Type B pancreatic cell (in vitro differentiated cells): Measurements from ENCODE around the gene LDLRAD4. TPM values are rescaled to one million over a fixed set of nuclear protein-coding genes. Genes with fewer than 3 reads are reported as not detected.

Source experiments
- DNase-seq: peaks from one replicate; pipeline ENCODE4 v3.0.0; 2021; ENCODE audit warnings: mixed read lengths; ENCODE audit not compliant: unreplicated experiment; ENCODE audit errors: extremely low spot score
- H3K27ac Mint-ChIP-seq: 2 replicates; pipeline ENCODE4 v1.8.0; 2021; ENCODE audit warnings: mild to moderate bottlenecking, mixed read lengths
- H3K27me3 Mint-ChIP-seq: 2 replicates; pipeline ENCODE4 v1.8.0; 2021; ENCODE audit warnings: mixed read lengths
- H3K36me3 Mint-ChIP-seq: 2 replicates; pipeline ENCODE4 v1.8.0; 2021; ENCODE audit warnings: mixed read lengths
- H3K4me1 Mint-ChIP-seq: one replicate; pipeline ENCODE4 v1.8.0; 2021; ENCODE audit warnings: mixed read lengths; ENCODE audit not compliant: unreplicated experiment
- H3K4me3 Mint-ChIP-seq: 2 replicates; pipeline ENCODE4 v1.8.0; 2021; ENCODE audit warnings: mild to moderate bottlenecking, mixed read lengths
- H3K9me3 Mint-ChIP-seq: 2 replicates; pipeline ENCODE4 v1.8.0; 2021; ENCODE audit warnings: mixed read lengths
- CTCF ChIP-seq: fragments of 200-600 bp; sonication (generic); conservative IDR thresholded peaks from 2 replicates; pipeline ENCODE4 v1.5.0; 2021; ENCODE audit warnings: antibody characterized with exemption, mild to moderate bottlenecking
- total RNA-seq: library from RNA; stranded (reverse); gene quantifications from 2 replicates; pipeline ENCODE4 v1.2.1, GENCODE V29; 2021; ENCODE audit warnings: low replicate concordance

The LDLRAD4 gene
- total RNA-seq, 1 donor from 2014 or later: 2.4 TPM

DNA sequence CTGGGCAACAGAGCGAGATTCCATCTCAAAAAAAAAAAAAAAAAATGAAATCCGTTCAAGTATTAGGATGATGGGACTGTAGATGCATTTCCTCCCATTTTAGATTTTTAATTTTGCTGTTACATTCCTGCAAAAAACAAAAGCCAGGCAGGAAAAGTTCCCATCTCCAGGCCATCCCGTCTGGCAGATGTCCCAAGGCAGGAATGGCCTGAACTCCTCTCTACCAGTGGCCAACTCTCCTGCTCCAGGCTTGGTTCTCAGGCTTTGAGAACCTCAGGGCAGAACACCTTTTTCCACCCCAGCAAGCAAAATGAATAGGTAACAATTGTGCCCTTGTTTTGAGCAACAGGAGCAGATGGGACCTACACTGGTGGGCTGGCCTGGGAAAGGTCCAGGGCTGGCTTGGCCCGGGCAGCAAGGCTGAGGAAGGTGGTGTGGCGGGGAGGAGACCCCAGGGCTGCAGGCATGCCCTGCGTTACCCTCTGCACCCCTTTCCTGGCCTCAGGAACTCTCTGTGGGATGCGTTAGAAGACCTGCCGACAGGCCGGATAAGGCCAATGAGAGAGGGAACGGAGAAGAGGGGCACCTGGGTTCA lies 421.8 kb downstream of the LDLRAD4 start:
- Mint-ChIP-seq H3K27ac (no peak overlapping the region), H3K4me3 (no peak overlapping the region), H3K4me1 (no peaks in the 10 kb centered on the region), H3K36me3 (peaks cover 4% of the 10 kb centered on the region), H3K27me3 (peaks cover 6% of the 10 kb centered on the region), H3K9me3 (no peaks in the 10 kb centered on the region)
- TF ChIP-seq CTCF: no peak
- no peak for DNase-seq

GRCh38 chr18:13641551-13642439 lies 423.2 kb downstream of the LDLRAD4 start:
- peaks cover 4% of the 10 kb centered on the region for H3K36me3 Mint-ChIP-seq

DNA sequence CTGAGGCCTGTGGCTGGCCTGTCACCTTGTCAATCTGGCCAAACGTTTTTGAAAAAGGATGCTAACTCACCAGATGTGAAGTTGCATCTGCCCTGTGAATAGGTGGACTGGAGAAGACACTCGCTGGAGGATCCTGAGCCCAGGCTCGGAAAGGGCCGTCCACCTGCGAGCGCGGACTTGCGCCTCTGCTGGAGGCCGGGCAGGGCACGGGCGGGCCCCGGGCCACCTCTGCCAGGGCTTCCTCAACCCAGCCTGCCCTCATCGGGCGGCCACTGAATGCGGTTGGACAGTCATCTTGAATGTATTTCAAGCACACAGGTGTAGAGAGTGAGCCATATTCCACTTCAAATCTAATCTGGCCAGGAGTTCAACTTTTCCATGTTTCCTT lies 423.9 kb downstream of the LDLRAD4 start:
- H3K27ac Mint-ChIP-seq: no peak overlapping the region
- DNase-seq: no peak
- no peaks in the 10 kb centered on the region for H3K4me1 Mint-ChIP-seq
- H3K36me3 Mint-ChIP-seq: peaks cover 4% of the 10 kb centered on the region
- peaks cover 6% of the 10 kb centered on the region for H3K27me3 Mint-ChIP-seq
- H3K9me3 Mint-ChIP-seq: no peaks in the 10 kb centered on the region
- TF ChIP-seq CTCF: no peak
- H3K4me3 Mint-ChIP-seq: no peak overlapping the region

More at GRCh38 chr18:13641551-13642439, 423.2 kb downstream of the LDLRAD4 start:
- H3K4me1 Mint-ChIP-seq: no peaks in the 10 kb centered on the region
- H3K27ac Mint-ChIP-seq: no peak overlapping the region
- DNase-seq: peak; percentile 65
- H3K27me3 Mint-ChIP-seq: peaks cover 6% of the 10 kb centered on the region
- TF ChIP-seq CTCF: no peak
- H3K4me3 Mint-ChIP-seq: peak overlapping the region; percentile 23
- H3K9me3 Mint-ChIP-seq: no peaks in the 10 kb centered on the region

DNA sequence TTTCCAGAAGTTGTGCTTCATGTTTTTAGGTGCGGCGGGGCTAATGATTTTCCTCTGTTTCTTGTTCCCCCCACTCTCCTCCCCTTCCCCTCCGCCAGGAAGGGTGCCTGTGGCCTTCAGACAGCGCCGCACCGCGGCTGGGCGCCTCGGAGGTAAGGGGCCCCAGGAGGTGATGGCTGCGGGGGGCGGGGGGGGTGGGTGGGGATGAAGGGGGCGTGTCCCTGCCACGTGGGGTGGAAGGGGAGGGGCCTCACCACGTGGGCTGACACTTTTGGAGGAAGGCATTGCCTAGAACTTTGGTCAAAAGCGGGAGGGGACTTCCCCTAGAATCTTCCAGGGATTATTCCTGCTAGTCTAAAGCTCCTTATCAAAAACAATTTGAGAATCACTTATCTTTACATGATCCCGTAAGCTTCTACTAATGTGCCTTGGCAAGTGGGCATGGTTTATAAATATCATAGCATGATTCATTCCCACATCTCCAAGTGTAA lies 424.7 kb downstream of the LDLRAD4 start:
- TF ChIP-seq CTCF: no peak
- Mint-ChIP-seq H3K4me3 (no peak overlapping the region), H3K27ac (no peak overlapping the region), H3K4me1 (no peaks in the 10 kb centered on the region), H3K36me3 (peaks cover 4% of the 10 kb centered on the region), H3K9me3 (no peaks in the 10 kb centered on the region), H3K27me3 (peaks cover 6% of the 10 kb centered on the region)
- DNase-seq: no peak

DNA sequence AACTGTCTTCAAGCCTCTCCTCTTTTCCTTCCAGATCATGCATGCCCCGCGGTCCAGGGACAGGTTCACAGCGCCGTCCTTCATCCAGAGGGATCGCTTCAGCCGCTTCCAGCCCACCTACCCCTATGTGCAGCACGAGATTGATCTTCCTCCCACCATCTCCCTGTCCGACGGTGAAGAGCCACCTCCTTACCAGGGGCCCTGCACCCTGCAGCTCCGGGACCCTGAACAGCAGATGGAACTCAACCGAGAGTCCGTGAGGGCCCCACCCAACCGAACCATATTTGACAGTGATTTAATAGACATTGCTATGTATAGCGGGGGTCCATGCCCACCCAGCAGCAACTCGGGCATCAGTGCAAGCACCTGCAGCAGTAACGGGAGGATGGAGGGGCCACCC lies 426.5 kb downstream of the LDLRAD4 start:
- H3K4me1 Mint-ChIP-seq: peaks cover 4% of the 10 kb centered on the region
- H3K36me3 Mint-ChIP-seq: peaks cover 4% of the 10 kb centered on the region
- no peak overlapping the region for H3K27ac Mint-ChIP-seq
- no peak for TF ChIP-seq CTCF
- peaks cover 10% of the 10 kb centered on the region for H3K27me3 Mint-ChIP-seq
- no peak overlapping the region for H3K4me3 Mint-ChIP-seq
- H3K9me3 Mint-ChIP-seq: no peaks in the 10 kb centered on the region
- DNase-seq: no peak
